Naive thymus-derived CD8-positive, alpha-beta T cell (primary cell): ENCODE data around the gene SGTA. TPM values are rescaled to one million over a fixed set of nuclear protein-coding genes. Genes with fewer than 3 reads are reported as not detected.

Experiments
- ATAC-seq, 2 donors: fragments of 150-1000 bp; cut with Tn5 transposase in 1 of 2; sonication (Bioruptor Pico), chemical (Tn5 transposase) in 1 of 2; 1 replicate in 1 of 2; 2 replicates in 1 of 2; pipeline ENCODE4 v1.10.0; 2021; ENCODE audit warnings: mild to moderate bottlenecking in 2 of 2, moderate library complexity in 2 of 2
- POLR2A ChIA-PET: fragments of 350-600 bp; sonication (Branson Sonifier 250); formaldehyde crosslinking; loops from one replicate; lab custom pipeline; 2021; ENCODE audit warnings: antibody characterized with exemption; lab: Charles Lee
- DNase-seq, 10 donors: peaks; one replicate each; pipeline versions ENCODE4 v3.0.0 to v3.0.0-alpha.2; 2020 to 2022
- H3K27ac Mint-ChIP-seq, 10 donors: one replicate each; pipeline ENCODE4 v1.8.0; 2020 to 2022; ENCODE audit warnings: mild to moderate bottlenecking in 10 of 10, mixed read lengths in 10 of 10, moderate library complexity in 4 of 10, inconsistent platforms in 1 of 10
- H3K27me3 Mint-ChIP-seq, 5 donors: one replicate each; pipeline ENCODE4 v1.8.0; 2021 to 2022; ENCODE audit warnings: mixed read lengths in 5 of 5
- H3K36me3 Mint-ChIP-seq, 3 donors: one replicate each; pipeline ENCODE4 v1.8.0; 2020 to 2022; ENCODE audit warnings: mixed read lengths in 3 of 3, mild to moderate bottlenecking in 2 of 3, inconsistent platforms in 1 of 3
- H3K4me1 Mint-ChIP-seq, 4 donors: one replicate each; pipeline ENCODE4 v1.8.0; 2021 to 2022; ENCODE audit warnings: mixed read lengths in 4 of 4
- H3K4me3 Mint-ChIP-seq, 10 donors: one replicate each; pipeline ENCODE4 v1.8.0; 2020 to 2022; ENCODE audit warnings: mild to moderate bottlenecking in 10 of 10, mixed read lengths in 10 of 10, moderate library complexity in 6 of 10, inconsistent platforms in 1 of 10
- H3K9me3 Mint-ChIP-seq, 9 donors: one replicate each; pipeline ENCODE4 v1.8.0; 2020 to 2022; ENCODE audit warnings: mixed read lengths in 9 of 9, mild to moderate bottlenecking in 3 of 9, inconsistent platforms in 1 of 9, moderate library complexity in 1 of 9
- polyA plus RNA-seq, 3 donors: library from polyadenylated mRNA; unstranded; fragments of 300-500 nt; fragmentation: Illumina TruSeq; gene quantifications; one replicate each; pipeline ENCODE4 v1.2.3, GENCODE V29; 2021
- total RNA-seq, 8 experiments: library from RNA in 2 of 8; stranded (reverse) in 2 of 8; gene quantifications; one replicate each; pipeline ENCODE4 v1.2.3 and lab custom pipeline; 2021 to 2026

The SGTA gene
- total and polyA plus RNA-seq, 5 experiments from 2014 or later, result 23.4 to 37.0 (median 33.8) TPM

GRCh38 chr19:2815191-2815614, 32.1 kb upstream of the SGTA start:
- DNase-seq, result no peak
- Mint-ChIP-seq H3K36me3 (no peaks in the 10 kb centered on the region), H3K4me3 (no peak overlapping the region), H3K9me3 (no peaks in the 10 kb centered on the region), H3K4me1 (peaks cover 0 to 2% (median under 1%) of the 10 kb centered on the region in 4 donors), H3K27ac (no peak overlapping the region), H3K27me3 (no peaks in the 10 kb centered on the region)
- ATAC-seq, result no peak
- POLR2A ChIA-PET, result interaction anchor here (1.5 kb wide), 1 partner anchor 50 kb away, joined by 3 read pairs; no protein-coding TSS in a partner anchor

- DNase-seq (no peak), ATAC-seq (no peak)
- Mint-ChIP-seq H3K4me3 (no peak overlapping the region), H3K9me3 (no peaks in the 10 kb centered on the region), H3K4me1 (peaks cover 0 to 2% (median 0%) of the 10 kb centered on the region in 4 donors), H3K27me3 (no peaks in the 10 kb centered on the region), H3K27ac (no peak overlapping the region), H3K36me3 (no peaks in the 10 kb centered on the region)
- POLR2A ChIA-PET, result interaction anchor here (0.7 to 1.5 kb wide), 2 partner anchors 14 to 51 kb away, joined by 3 read pairs; no protein-coding TSS in a partner anchor
These were observed 31.4 kb upstream of the SGTA start for GRCh38 chr19:2814426-2814825.

GRCh38 chr19:2813235-2814160, 30.4 kb upstream of the SGTA start:
- Mint-ChIP-seq H3K27me3 (no peaks in the 10 kb centered on the region), H3K9me3 (no peaks in the 10 kb centered on the region), H3K4me1 (peaks cover 0 to 2% (median 0%) of the 10 kb centered on the region in 4 donors), H3K4me3 (no peak overlapping the region), H3K27ac (no peak overlapping the region), H3K36me3 (peaks cover 0 to 8% (median 7%) of the 10 kb centered on the region in 3 donors)
- POLR2A ChIA-PET, result interaction anchor here (0.7 kb wide), 1 partner anchor 15 kb away, joined by 3 read pairs; no protein-coding TSS in a partner anchor
- no peak for ATAC-seq
- DNase-seq, result no peak

DNA sequence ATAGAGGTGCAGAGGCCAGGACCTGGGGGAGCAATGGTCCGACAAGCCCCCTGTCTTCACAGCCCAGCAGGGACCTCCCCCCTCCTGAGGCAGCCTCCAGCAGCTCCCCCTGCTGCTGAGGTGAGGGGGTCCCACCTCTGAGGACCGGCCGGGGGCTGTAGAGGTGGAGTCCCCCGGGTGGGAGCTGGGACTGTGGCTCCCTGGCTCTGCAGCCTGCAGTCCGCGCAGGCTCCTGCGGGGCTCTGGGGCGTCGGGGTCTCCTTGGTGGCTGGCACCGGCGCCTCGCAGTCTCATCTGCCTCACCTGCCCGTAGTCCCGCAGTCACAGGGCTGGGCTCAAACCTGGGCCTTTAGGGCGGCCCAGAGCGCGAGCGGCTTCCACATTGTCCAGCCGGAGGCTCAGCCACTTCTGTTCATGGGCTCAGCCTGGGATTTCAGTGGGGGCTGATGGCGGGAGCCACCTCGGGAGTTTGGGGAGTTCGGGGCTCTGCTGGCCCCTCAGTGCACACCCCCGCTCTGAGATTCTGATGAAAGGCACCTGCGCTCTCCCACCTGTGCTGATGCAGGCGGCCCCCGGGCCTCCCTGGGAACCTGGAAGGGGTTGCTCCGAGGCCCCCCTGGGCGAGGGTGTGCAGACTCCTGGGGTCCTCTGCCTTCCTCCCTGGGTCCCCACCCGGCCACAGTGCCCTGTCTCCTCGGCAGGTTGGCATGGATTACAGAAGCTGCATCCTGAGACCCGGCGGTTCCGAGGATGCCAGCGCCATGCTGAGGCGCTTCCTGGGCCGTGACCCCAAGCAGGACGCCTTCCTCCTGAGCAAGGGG, 29.6 kb upstream of the SGTA start:
- Mint-ChIP-seq H3K9me3 (no peaks in the 10 kb centered on the region), H3K4me3 (no peak overlapping the region), H3K27me3 (no peaks in the 10 kb centered on the region), H3K27ac (no peak overlapping the region), H3K4me1 (peaks cover 0 to 2% (median 0%) of the 10 kb centered on the region in 4 donors), H3K36me3 (peaks cover 0 to 8% (median 7%) of the 10 kb centered on the region in 3 donors)
- ATAC-seq (no peak), DNase-seq (no peak)
- POLR2A ChIA-PET, result interaction anchor here (0.6 kb wide), 1 partner anchor 663 kb away, joined by 4 read pairs; no protein-coding TSS in a partner anchor

- H3K27ac Mint-ChIP-seq, result no peak overlapping the region
- POLR2A ChIA-PET, result interaction anchor here (0.6 kb wide), 1 partner anchor 663 kb away, joined by 4 read pairs; no protein-coding TSS in a partner anchor
- peaks cover 0 to 8% (median 7%) of the 10 kb centered on the region in 3 donors for H3K36me3 Mint-ChIP-seq
- H3K4me3 Mint-ChIP-seq, result no peak overlapping the region
- H3K4me1 Mint-ChIP-seq, result peaks cover 0 to 2% (median 0%) of the 10 kb centered on the region in 4 donors
- DNase-seq, result no peak
- no peaks in the 10 kb centered on the region for H3K9me3 Mint-ChIP-seq
- no peaks in the 10 kb centered on the region for H3K27me3 Mint-ChIP-seq
- ATAC-seq, result no peak
These were observed 28.8 kb upstream of the SGTA start for GRCh38 chr19:2811735-2812413.

GRCh38 chr19:2811221-2811722, 28.2 kb upstream of the SGTA start:
- no peaks in the 10 kb centered on the region for H3K27me3 Mint-ChIP-seq
- POLR2A ChIA-PET, result no interaction called here
- H3K36me3 Mint-ChIP-seq, result peaks cover 0 to 8% (median 7%) of the 10 kb centered on the region in 3 donors
- peaks cover 0 to 2% (median 0%) of the 10 kb centered on the region in 4 donors for H3K4me1 Mint-ChIP-seq
- DNase-seq (no peak), ATAC-seq (no peak)
- no peak overlapping the region for H3K27ac Mint-ChIP-seq
- no peaks in the 10 kb centered on the region for H3K9me3 Mint-ChIP-seq
- H3K4me3 Mint-ChIP-seq, result no peak overlapping the region

GRCh38 chr19:2810141-2811091, 27.3 kb upstream of the SGTA start:
- POLR2A ChIA-PET, result no interaction called here
- DNase-seq, result no peak

GRCh38 chr19:2809387-2810140, 26.5 kb upstream of the SGTA start:
- Mint-ChIP-seq H3K27me3 (no peaks in the 10 kb centered on the region), H3K36me3 (peaks cover 0 to 15% (median 7%) of the 10 kb centered on the region in 3 donors), H3K4me1 (no peaks in the 10 kb centered on the region), H3K9me3 (no peaks in the 10 kb centered on the region), H3K27ac (no peak overlapping the region), H3K4me3 (no peak overlapping the region)
- no peak for ATAC-seq
- DNase-seq, result no peak
- POLR2A ChIA-PET, result no interaction called here

More at GRCh38 chr19:2810141-2811091, 27.3 kb upstream of the SGTA start:
- ATAC-seq, result no peak
- Mint-ChIP-seq H3K36me3 (peaks cover 0 to 10% (median 7%) of the 10 kb centered on the region in 3 donors), H3K9me3 (no peaks in the 10 kb centered on the region), H3K4me1 (no peaks in the 10 kb centered on the region), H3K27me3 (no peaks in the 10 kb centered on the region), H3K4me3 (no peak overlapping the region), H3K27ac (no peak overlapping the region)

DNA sequence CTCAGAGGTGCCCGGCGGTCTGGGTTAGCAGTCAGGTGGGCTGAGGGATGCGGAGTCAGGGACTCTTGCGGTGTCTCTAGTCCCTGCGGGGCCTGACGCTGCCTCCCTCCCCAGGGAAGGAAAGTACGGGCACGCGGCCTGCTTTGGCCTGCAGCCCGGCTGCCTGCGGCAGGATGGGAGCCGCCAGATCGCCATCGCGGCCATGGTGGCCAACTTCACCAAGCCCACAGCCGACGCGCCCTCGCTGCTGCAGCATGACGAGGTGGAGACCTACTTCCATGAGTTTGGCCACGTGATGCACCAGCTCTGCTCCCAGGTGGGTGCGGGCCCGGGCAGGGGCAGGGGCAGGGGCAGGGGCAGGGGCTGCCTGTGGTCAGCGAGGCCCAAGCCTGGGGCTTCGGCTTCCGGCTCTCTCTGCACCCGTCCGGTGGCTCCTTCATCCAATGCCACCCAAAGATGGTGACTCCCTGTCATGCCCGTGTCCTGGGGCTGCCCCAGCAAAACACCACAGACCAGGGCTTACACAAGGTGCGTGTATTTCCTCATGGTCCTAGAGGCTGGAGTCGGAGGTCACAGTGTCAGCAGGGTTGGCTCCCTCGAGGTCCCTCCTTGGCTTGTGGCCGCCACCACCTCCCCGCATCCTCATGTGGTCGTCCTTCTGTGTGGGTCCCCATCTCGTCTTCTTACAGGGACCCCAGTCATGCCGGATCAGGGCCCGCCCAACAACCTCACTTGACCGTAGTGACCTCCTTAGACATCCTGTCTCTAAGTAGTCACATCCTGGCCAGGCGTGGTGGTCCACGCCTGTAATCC, 25.3 kb upstream of the SGTA start:
- no peak overlapping the region for H3K4me3 Mint-ChIP-seq
- no peaks in the 10 kb centered on the region for H3K27me3 Mint-ChIP-seq
- no peak for ATAC-seq
- H3K27ac Mint-ChIP-seq, result no peak overlapping the region
- peaks cover 0 to 24% (median 7%) of the 10 kb centered on the region in 3 donors for H3K36me3 Mint-ChIP-seq
- POLR2A ChIA-PET, result interaction anchor here (0.7 kb wide), 1 partner anchor 11 kb away, joined by 3 read pairs; no protein-coding TSS in a partner anchor
- no peaks in the 10 kb centered on the region for H3K9me3 Mint-ChIP-seq
- H3K4me1 Mint-ChIP-seq, result no peaks in the 10 kb centered on the region
- DNase-seq, result no peak
